Measurements from ENCODE around the gene SHOC1. TPM values are rescaled to one million over a fixed set of nuclear protein-coding genes. Genes with fewer than 3 reads are reported as not detected.
"Not testable (repeated sequence)": the region's sequence is repeated elsewhere in the genome, so short reads cannot be mapped to it uniquely, and the experiment has no call there.

Gene SHOC1
- total RNA-seq, 2 donors from 2014 or later, result not detected

DNA sequence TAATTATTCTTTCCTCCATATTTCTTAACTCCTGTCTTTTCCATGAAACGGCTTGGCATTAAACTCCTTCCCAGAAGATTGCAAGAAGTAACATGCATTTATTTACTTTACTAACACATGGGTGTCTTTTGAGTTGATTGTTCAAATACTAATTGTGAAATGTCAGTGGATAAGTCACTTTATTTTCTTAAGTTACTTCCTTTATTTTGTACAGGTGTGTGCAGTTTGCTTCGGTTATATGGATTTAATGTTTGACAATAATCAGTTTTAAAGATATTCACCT, 761 bp upstream of the SHOC1 start:
- H3K4me1 Mint-ChIP-seq, result no peaks in the 10 kb centered on the region
- 80 to 86% methylated on average over 1 to 2 of the region's 2 CpGs for WGBS, 2 experiments (ENCODE audit: insufficient coverage in 1 of 2, insufficient read length in 1 of 2)
- no peak for DNase-seq

GRCh38 chr9:111791821-111792220, 2.9 kb downstream of the SHOC1 start:
- H3K4me3 Mint-ChIP-seq; H3K9ac ChIP-seq (ENCODE audit: extremely low read depth, low read length, poor library complexity, severe bottlenecking); H3K27me3 Mint-ChIP-seq (ENCODE audit: insufficient read depth); H3K36me3 ChIP-seq (ENCODE audit: control insufficient read depth, insufficient read depth, low read length); H3K27ac ChIP-seq (ENCODE audit: low read depth, low read length); H3K27me3 ChIP-seq (ENCODE audit: control insufficient read depth, insufficient read depth, low read length, poor library complexity, severe bottlenecking); H3K4me3 ChIP-seq (ENCODE audit: low read length); DNase-seq; H3K9me3 ChIP-seq (ENCODE audit: control insufficient read depth, low read length); H3K36me3 Mint-ChIP-seq (ENCODE audit: low read depth); H3K9me3 Mint-ChIP-seq; H3K27ac Mint-ChIP-seq; H3K4me1 Mint-ChIP-seq; H3K4me1 ChIP-seq (ENCODE audit: control insufficient read depth, insufficient read depth, low read length): not testable (repeated sequence)
- WGBS, 2 experiments (ENCODE audit: insufficient coverage in 1 of 2, insufficient read length in 1 of 2), result 93 to 100% methylated on average over 1 of the region's 1 CpG

More for the DNA sequence above, 761 bp upstream of the SHOC1 start:
- Histone ChIP-seq H3K9me3 (ENCODE audit: control insufficient read depth, low read length) (no peaks in the 10 kb centered on the region), H3K27ac (ENCODE audit: low read depth, low read length) (no peak overlapping the region), H3K27me3 (ENCODE audit: control insufficient read depth, insufficient read depth, low read length, poor library complexity, severe bottlenecking) (no peaks in the 10 kb centered on the region), H3K36me3 (ENCODE audit: control insufficient read depth, insufficient read depth, low read length) (no peaks in the 10 kb centered on the region), H3K9ac (ENCODE audit: extremely low read depth, low read length, poor library complexity, severe bottlenecking) (no peak overlapping the region), H3K4me1 (ENCODE audit: control insufficient read depth, insufficient read depth, low read length) (no peaks in the 10 kb centered on the region), H3K4me3 (ENCODE audit: low read length) (no peak overlapping the region)
- peaks cover 5% of the 10 kb centered on the region for H3K36me3 Mint-ChIP-seq (ENCODE audit: low read depth)
- H3K9me3 Mint-ChIP-seq, result no peaks in the 10 kb centered on the region
- no peak overlapping the region for H3K4me3 Mint-ChIP-seq
- H3K27me3 Mint-ChIP-seq (ENCODE audit: insufficient read depth), result peaks cover 9% of the 10 kb centered on the region
- TF ChIP-seq CTCF (conservative IDR thresholded peaks at IDR 0.05), result no peak
- H3K27ac Mint-ChIP-seq, result no peak overlapping the region

DNA sequence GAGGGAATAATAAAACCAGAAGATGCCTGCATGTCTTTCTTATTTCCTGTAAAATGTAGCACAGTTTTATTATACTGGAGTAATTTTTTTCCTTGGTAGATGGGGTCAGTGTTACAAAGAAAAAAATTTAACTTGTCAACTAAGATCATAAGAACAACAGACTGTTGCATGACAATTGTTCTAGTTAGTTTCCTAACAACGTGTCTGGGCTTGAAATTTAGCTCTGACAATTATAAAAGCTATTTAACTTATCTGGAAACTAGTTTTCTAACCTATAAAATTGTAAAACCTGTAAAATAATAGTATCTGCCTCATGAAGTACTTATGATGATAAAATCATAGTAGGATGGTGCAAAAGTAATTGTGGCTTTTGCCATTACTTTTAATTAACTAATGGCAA, 4.9 kb downstream of the SHOC1 start:
- WGBS, 2 experiments (ENCODE audit: insufficient coverage in 1 of 2, insufficient read length in 1 of 2), result 82% methylated on average over 1 of the region's 1 CpG; no CpG with 5 or more reads in 1 of the 2 experiments
- peaks cover 6% of the 10 kb centered on the region for H3K9me3 Mint-ChIP-seq
- peaks cover 10% of the 10 kb centered on the region for H3K9me3 ChIP-seq (ENCODE audit: control insufficient read depth, low read length)

More for the DNA sequence above, 4.9 kb downstream of the SHOC1 start:
- Mint-ChIP-seq H3K27ac (no peak overlapping the region), H3K4me1 (no peaks in the 10 kb centered on the region), H3K4me3 (no peak overlapping the region), H3K27me3 (ENCODE audit: insufficient read depth) (peaks cover under 1% of the 10 kb centered on the region), H3K36me3 (ENCODE audit: low read depth) (peaks cover 2% of the 10 kb centered on the region)
- Histone ChIP-seq H3K4me3 (ENCODE audit: low read length) (no peak overlapping the region), H3K27ac (ENCODE audit: low read depth, low read length) (no peak overlapping the region), H3K9ac (ENCODE audit: extremely low read depth, low read length, poor library complexity, severe bottlenecking) (no peak overlapping the region), H3K36me3 (ENCODE audit: control insufficient read depth, insufficient read depth, low read length) (no peaks in the 10 kb centered on the region), H3K27me3 (ENCODE audit: control insufficient read depth, insufficient read depth, low read length, poor library complexity, severe bottlenecking) (no peaks in the 10 kb centered on the region), H3K4me1 (ENCODE audit: control insufficient read depth, insufficient read depth, low read length) (no peaks in the 10 kb centered on the region)
- TF ChIP-seq CTCF (conservative IDR thresholded peaks at IDR 0.05), result no peak
- DNase-seq, result no peak

All from endodermal cell (in vitro differentiated cells).